Fibroblast of the aortic adventitia (primary cell): Measurements from ENCODE around the gene UBLCP1. TPM values are rescaled to one million over a fixed set of nuclear protein-coding genes. Genes with fewer than 3 reads are reported as not detected.

Source experiments
- DNase-seq: peaks from one replicate; pipeline ENCODE4 v3.0.0-alpha.2; 2010; ENCODE audit warnings: low read depth
- H3K4me3 ChIP-seq: 2 replicates; pipeline ENCODE4 v1.5.1; 2011; ENCODE audit warnings: low read depth, mild to moderate bottlenecking, control low read depth, low read length, moderate library complexity
- CTCF ChIP-seq: IDR thresholded peaks from 2 replicates; pipeline ENCODE4 v1.5.1; 2011; ENCODE audit warnings: mild to moderate bottlenecking, low read length, control low read depth, inconsistent platforms; ENCODE audit not compliant: insufficient read depth
- small RNA-seq: library from RNA; depleted of rRNA; stranded (forward); fragments of <200 nt; gene quantifications from one replicate; pipeline ENCODE3, GENCODE V24; 2012
- total RNA-seq: library from RNA; depleted of rRNA; stranded (reverse); fragments of >200 nt; gene quantifications from 2 replicates; pipeline ENCODE4 v1.2.3, GENCODE V29; 2012; ENCODE audit warnings: low replicate concordance

The UBLCP1 gene
- total RNA-seq, 1 donor = 36.5 TPM

- no peak overlapping the region for H3K4me3 ChIP-seq
- TF ChIP-seq CTCF = no peak
- no peak for DNase-seq
Observed at GRCh38 chr5:159333545-159333925, 70.4 kb downstream of the UBLCP1 start.

Small RNA genes lying within 50 kb of the gene (small RNA-seq; reads per million reads assigned to genes)
- gene RF00263 (not detected), gene RNU4ATAC2P (not detected)

Other genes starting within 250 kb of the UBLCP1 start
- gene EBF1, start 163.4 kb upstream of the UBLCP1 start, total RNA-seq = 23.4 and 26.4 TPM in 2 replicates
- 35.2 and 42.9 TPM in 2 replicates for gene RNF145, start 53.7 kb upstream of the UBLCP1 start, total RNA-seq
- gene IL12B, start 67.2 kb downstream of the UBLCP1 start, total RNA-seq = 0.09 TPM in 1 of 2 replicates, not detected in the other